ENCODE data around the gene DUS1L.

DUS1L gene

GRCh38 chr17:82087961-82088837 lies 22.6 kb upstream of the DUS1L start:
- no peak for DNase-seq

GRCh38 chr17:82086941-82087906 lies 21.6 kb upstream of the DUS1L start:
- DNase-seq, result no peak

- DNase-seq, result no peak
Measured at GRCh38 chr17:82085931-82086764, 20.5 kb upstream of the DUS1L start.

- no peak for DNase-seq
Measured at GRCh38 chr17:82085031-82085861, 19.6 kb upstream of the DUS1L start.

GRCh38 chr17:82084373-82085030 lies 18.9 kb upstream of the DUS1L start:
- DNase-seq, result no peak

GRCh38 chr17:82083533-82084359 lies 18.1 kb upstream of the DUS1L start:
- DNase-seq, result no peak

GRCh38 chr17:82083009-82083408 lies 17.4 kb upstream of the DUS1L start:
- no peak for DNase-seq

- no peak for DNase-seq
Measured at GRCh38 chr17:82082456-82082855, 16.9 kb upstream of the DUS1L start.

- no peak for DNase-seq
Measured at GRCh38 chr17:82081966-82082365, 16.4 kb upstream of the DUS1L start.

- no peak for DNase-seq
Measured at GRCh38 chr17:82081546-82081945, 15.9 kb upstream of the DUS1L start.

GRCh38 chr17:82080789-82081464 lies 15.3 kb upstream of the DUS1L start:
- DNase-seq, result no peak

- no peak for DNase-seq
Measured at GRCh38 chr17:82080048-82080788, 14.6 kb upstream of the DUS1L start.

- DNase-seq, result no peak
Measured at GRCh38 chr17:82079001-82079677, 13.5 kb upstream of the DUS1L start.

- no peak for DNase-seq
Measured at GRCh38 chr17:82078433-82078832, 12.8 kb upstream of the DUS1L start.

- no peak for DNase-seq
Measured at GRCh38 chr17:82077617-82078358, 12.2 kb upstream of the DUS1L start.

GRCh38 chr17:82076785-82077591 lies 11.4 kb upstream of the DUS1L start:
- DNase-seq, result no peak

Data from NCI-H774 (cell line).